OCI-LY7 (cell line): ENCODE results near the gene SHF. TPM values are rescaled to one million over a fixed set of nuclear protein-coding genes. Genes with fewer than 3 reads are reported as not detected.

Experiments
- BruUV-seq: library from RNA; stranded (reverse); fragments of 400-500 nt; replicated peaks from 2 replicates; lab custom pipeline; 2021; lab: Mats Ljungman, UMichigan
- CTCF ChIA-PET: fragments of 300-600 bp; sonication (Branson Sonifier 250); formaldehyde crosslinking; loops from one replicate; lab custom pipeline; 2022; ENCODE audit warnings: antibody characterized with exemption; ENCODE audit not compliant: unreplicated experiment; lab: Charles Lee
- POLR2A ChIA-PET: fragments of 300-600 bp; sonication (Branson Sonifier 250); formaldehyde crosslinking; loops from one replicate; lab custom pipeline; 2022; ENCODE audit warnings: antibody characterized with exemption; lab: Charles Lee
- DNase-seq: peaks from one replicate; pipeline ENCODE4 v3.0.0-alpha.2; 2015; ENCODE audit warnings: low spot score
- H2AFZ ChIP-seq: fragments of 200-600 bp; sonication (generic), shearing (Covaris generic); 2 replicates; pipeline ENCODE4 v1.6.1; 2014; ENCODE audit warnings: mild to moderate bottlenecking, antibody characterized with exemption, low read length, moderate library complexity
- H3K27ac ChIP-seq: fragments of 200-600 bp; sonication (generic); 2 replicates; pipeline ENCODE4 v1.5.1; 2014; ENCODE audit warnings: mixed run types, low read depth, mild to moderate bottlenecking, moderate library complexity, low read length, inconsistent platforms; ENCODE audit not compliant: poor library complexity, severe bottlenecking
- H3K36me3 ChIP-seq: fragments of 200-600 bp; sonication (generic); 2 replicates; pipeline ENCODE4 v1.6.1; 2014; ENCODE audit warnings: mild to moderate bottlenecking, antibody characterized with exemption, low read length, moderate library complexity, mixed read lengths; ENCODE audit not compliant: insufficient read depth
- H3K4me1 ChIP-seq: fragments of 200-600 bp; sonication (generic); 2 replicates; pipeline ENCODE4 v1.5.1; 2014; ENCODE audit warnings: mild to moderate bottlenecking, low read length; ENCODE audit not compliant: insufficient read depth, poor library complexity, severe bottlenecking
- H3K4me2 ChIP-seq: fragments of 200-600 bp; sonication (generic); 2 replicates; pipeline ENCODE4 v1.6.1; 2014; ENCODE audit warnings: mild to moderate bottlenecking, low read length
- H3K4me3 ChIP-seq: fragments of 200-600 bp; sonication (generic); 2 replicates; pipeline ENCODE4 v1.5.1; 2014; ENCODE audit warnings: mild to moderate bottlenecking, low read depth, low read length; ENCODE audit not compliant: poor library complexity, severe bottlenecking
- H3K79me2 ChIP-seq: fragments of 200-600 bp; sonication (generic); 2 replicates; pipeline ENCODE4 v1.6.1; 2016; ENCODE audit warnings: low read depth, mild to moderate bottlenecking, low read length, moderate library complexity, mixed read lengths; ENCODE audit not compliant: insufficient read depth
- H3K9me2 ChIP-seq: fragments of 200-600 bp; sonication (generic); 2 replicates; pipeline ENCODE4 v1.6.1; 2016; ENCODE audit warnings: mild to moderate bottlenecking, low read length, mixed read lengths; ENCODE audit not compliant: insufficient read depth
- H3K9me3 ChIP-seq: fragments of 200-600 bp; sonication (generic); 2 replicates; pipeline ENCODE4 v1.6.1; 2014; ENCODE audit warnings: mild to moderate bottlenecking, mixed run types, low read length, mixed read lengths
- H4K20me1 ChIP-seq: fragments of 200-600 bp; sonication (generic); 2 replicates; pipeline ENCODE4 v1.6.1; 2014; ENCODE audit warnings: mild to moderate bottlenecking, antibody characterized with exemption, low read length, moderate library complexity, mixed read lengths; ENCODE audit not compliant: insufficient read depth
- EZH2phosphoT487 ChIP-seq: fragments of 200-600 bp; sonication (generic); IDR thresholded peaks from 2 replicates; pipeline ENCODE4 v1.6.1; 2018; ENCODE audit warnings: low read depth, borderline replicate concordance, mild to moderate bottlenecking, mixed run types, antibody characterized with exemption, low read length, moderate library complexity, mixed read lengths
- intact Hi-C: fragments of 100-400 bp; cut with micrococcal nuclease; formaldehyde crosslinking; loops from one replicate; pipeline ENCODE4 v1.10.0; 2022; ENCODE audit not compliant: unreplicated experiment
- total RNA-seq, 2 experiments: library from RNA; depleted of rRNA in 1 of 2; stranded (reverse); fragments of >200 nt in 1 of 2; shearing (Covaris generic) in 1 of 2; gene quantifications; 2 replicates each; pipeline ENCODE4 v1.2.3, GENCODE V29; 2014 to 2022
- TF ChIP-seq, protein P1 (sequence below): fragments of 200-600 bp; sonication (generic); conservative IDR thresholded peaks from 2 replicates; pipeline ENCODE4 v1.5.1; 2014; ENCODE audit warnings: mild to moderate bottlenecking, antibody characterized with exemption, low read length, moderate library complexity, mixed read lengths

The SHF gene
- total RNA-seq, 2 experiments from 2014 or later, result 2.5 to 5.7 TPM

DNA sequence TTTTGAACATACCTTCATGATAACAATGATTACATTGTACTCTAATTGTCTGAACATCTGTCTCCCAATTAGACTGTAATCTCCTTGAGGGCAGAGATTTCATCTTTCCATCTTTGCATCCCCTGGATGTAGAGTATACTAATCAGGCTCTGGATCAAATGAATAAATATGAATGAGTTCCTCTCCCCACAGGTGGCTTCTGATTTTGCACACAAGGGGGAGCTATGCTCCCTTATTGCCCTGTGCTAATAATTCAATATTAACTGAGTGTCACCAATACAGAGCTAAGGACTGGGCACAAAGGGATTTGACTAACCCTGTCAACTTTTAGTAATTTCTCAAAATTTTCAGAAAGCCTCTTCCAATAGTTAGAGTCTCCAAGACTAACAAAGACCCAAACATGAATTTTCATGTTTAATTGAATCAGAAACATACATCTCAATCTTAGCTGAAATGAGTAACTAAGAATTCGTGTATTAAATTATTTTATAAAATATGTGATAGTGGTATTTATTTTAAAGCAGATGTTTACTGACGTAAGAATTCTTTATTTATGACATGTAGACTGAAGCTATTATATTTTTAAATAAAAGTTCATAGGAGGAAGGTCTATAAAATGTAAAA lies 61.1 kb downstream of the SHF start:
- Histone ChIP-seq H3K4me3 (no peak overlapping the region), H3K4me2 (no peak overlapping the region), H3K9me3 (no peaks in the 10 kb centered on the region), H3K4me1 (no peaks in the 10 kb centered on the region), H3K27ac (no peak overlapping the region), H3K79me2 (no peaks in the 10 kb centered on the region), H2AFZ (no peak overlapping the region), H4K20me1 (no peaks in the 10 kb centered on the region), H3K9me2 (no peaks in the 10 kb centered on the region), H3K36me3 (no peaks in the 10 kb centered on the region)
- TF ChIP-seq, protein P1, sequence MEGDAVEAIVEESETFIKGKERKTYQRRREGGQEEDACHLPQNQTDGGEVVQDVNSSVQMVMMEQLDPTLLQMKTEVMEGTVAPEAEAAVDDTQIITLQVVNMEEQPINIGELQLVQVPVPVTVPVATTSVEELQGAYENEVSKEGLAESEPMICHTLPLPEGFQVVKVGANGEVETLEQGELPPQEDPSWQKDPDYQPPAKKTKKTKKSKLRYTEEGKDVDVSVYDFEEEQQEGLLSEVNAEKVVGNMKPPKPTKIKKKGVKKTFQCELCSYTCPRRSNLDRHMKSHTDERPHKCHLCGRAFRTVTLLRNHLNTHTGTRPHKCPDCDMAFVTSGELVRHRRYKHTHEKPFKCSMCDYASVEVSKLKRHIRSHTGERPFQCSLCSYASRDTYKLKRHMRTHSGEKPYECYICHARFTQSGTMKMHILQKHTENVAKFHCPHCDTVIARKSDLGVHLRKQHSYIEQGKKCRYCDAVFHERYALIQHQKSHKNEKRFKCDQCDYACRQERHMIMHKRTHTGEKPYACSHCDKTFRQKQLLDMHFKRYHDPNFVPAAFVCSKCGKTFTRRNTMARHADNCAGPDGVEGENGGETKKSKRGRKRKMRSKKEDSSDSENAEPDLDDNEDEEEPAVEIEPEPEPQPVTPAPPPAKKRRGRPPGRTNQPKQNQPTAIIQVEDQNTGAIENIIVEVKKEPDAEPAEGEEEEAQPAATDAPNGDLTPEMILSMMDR, result peak; percentile 95
- no peak for TF ChIP-seq EZH2phosphoT487
- intact Hi-C loops, result loop anchor here (5.0 kb wide), 1 partner anchor 331 kb away; no protein-coding TSS in a partner anchor
- BruUV-seq, result no TSS peak
- peak; percentile 49 for DNase-seq
- ChIA-PET CTCF (no interaction called here), POLR2A (interaction anchor here (1.2 kb wide), 1 partner anchor 50 kb away, joined by 3 read pairs; no protein-coding TSS in a partner anchor)

DNA sequence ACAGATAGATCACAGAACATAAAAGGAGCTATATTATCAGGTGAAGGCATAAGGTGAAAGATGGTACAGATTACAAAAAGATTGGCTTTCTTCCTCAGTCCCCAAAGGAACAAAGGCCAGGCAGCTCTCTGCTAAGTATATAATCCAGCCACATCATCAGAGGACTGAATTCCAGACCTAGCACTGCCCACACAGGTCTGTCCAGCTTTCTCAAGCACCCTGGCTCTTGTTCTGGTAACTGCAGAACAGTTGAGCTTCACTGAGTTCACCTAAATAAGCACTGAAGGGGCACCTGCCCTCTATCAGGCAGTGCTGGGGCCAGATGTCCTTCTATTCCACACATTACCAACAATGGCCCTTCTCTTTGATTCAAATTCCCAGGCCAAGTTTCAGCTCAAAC lies 64.4 kb downstream of the SHF start:
- ChIA-PET CTCF (no interaction called here), POLR2A (no interaction called here)
- no TSS peak for BruUV-seq

DNA sequence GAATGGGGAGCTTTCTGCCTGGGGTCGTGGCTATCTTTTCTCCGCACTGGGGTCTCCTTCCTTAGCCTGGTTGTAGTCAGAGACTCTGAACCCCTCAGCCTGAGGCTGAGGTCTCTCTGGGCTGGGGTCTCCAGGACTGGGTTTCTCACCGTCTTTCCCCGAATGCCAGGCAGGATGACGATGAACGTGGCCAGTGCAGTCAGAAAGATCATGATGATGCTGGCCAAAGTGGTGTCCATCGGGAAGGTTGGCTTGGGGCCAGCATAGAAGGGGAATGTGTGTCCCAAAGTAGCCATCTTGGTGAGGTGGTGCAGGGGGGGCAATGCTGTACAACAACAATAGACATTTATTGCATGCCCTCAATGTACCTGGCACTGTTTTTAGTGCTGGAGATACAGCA lies 65.0 kb downstream of the SHF start:
- Histone ChIP-seq H3K4me3 (no peak overlapping the region), H3K4me1 (no peaks in the 10 kb centered on the region), H3K4me2 (no peak overlapping the region), H3K79me2 (no peaks in the 10 kb centered on the region), H4K20me1 (no peaks in the 10 kb centered on the region), H3K9me2 (no peaks in the 10 kb centered on the region), H3K27ac (no peak overlapping the region), H3K9me3 (no peaks in the 10 kb centered on the region), H2AFZ (no peak overlapping the region), H3K36me3 (no peaks in the 10 kb centered on the region)
- intact Hi-C loops, result no loop called here
- TF ChIP-seq EZH2phosphoT487, result no peak
- TF ChIP-seq, protein P1, result no peak
- DNase-seq, result no peak
- no TSS peak for BruUV-seq
- ChIA-PET POLR2A (no interaction called here), CTCF (no interaction called here)

More for the DNA sequence above, 64.4 kb downstream of the SHF start:
- H3K27ac ChIP-seq, result no peak overlapping the region
- H3K4me3 ChIP-seq, result no peak overlapping the region
- TF ChIP-seq, protein P1, result no peak
- no peak for TF ChIP-seq EZH2phosphoT487
- intact Hi-C loops, result no loop called here
- no peak overlapping the region for H3K4me2 ChIP-seq
- H3K9me3 ChIP-seq, result no peaks in the 10 kb centered on the region
- no peaks in the 10 kb centered on the region for H3K4me1 ChIP-seq
- no peaks in the 10 kb centered on the region for H3K79me2 ChIP-seq
- H2AFZ ChIP-seq, result no peak overlapping the region
- H3K36me3 ChIP-seq, result no peaks in the 10 kb centered on the region
- no peak for DNase-seq
- no peaks in the 10 kb centered on the region for H4K20me1 ChIP-seq
- no peaks in the 10 kb centered on the region for H3K9me2 ChIP-seq
